ENCODE results near the gene ZNRF3. TPM values are rescaled to one million over a fixed set of nuclear protein-coding genes. Genes with fewer than 3 reads are reported as not detected.

ZNRF3 gene
- total RNA-seq, 1 experiment from 2014 or later: 23.7 TPM

DNA sequence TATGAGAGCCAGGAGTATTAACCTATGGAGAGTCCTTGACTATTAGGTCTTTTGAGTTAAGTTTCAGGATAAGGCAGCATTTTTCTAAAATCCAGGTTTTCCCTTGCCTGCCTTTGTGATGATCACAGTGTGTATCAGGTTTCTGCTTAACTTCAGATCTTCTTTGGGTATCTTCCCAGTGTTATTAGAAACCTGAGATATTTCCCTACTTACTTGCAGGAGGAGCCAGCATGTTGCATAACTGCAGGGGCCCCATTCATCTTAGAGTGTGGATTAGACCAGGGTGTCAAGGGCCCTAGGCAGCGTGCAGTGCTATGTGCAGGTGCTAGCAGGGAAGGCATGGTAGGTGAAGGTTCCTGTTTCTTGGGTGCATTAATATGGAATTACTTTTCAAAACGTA lies 69.5 kb downstream of the ZNRF3 start:
- no peak overlapping the region for H3K27ac Mint-ChIP-seq (ENCODE audit: unreplicated experiment)
- BruUV-seq (replicated peaks): no TSS peak
- TF ChIP-seq, protein P1, sequence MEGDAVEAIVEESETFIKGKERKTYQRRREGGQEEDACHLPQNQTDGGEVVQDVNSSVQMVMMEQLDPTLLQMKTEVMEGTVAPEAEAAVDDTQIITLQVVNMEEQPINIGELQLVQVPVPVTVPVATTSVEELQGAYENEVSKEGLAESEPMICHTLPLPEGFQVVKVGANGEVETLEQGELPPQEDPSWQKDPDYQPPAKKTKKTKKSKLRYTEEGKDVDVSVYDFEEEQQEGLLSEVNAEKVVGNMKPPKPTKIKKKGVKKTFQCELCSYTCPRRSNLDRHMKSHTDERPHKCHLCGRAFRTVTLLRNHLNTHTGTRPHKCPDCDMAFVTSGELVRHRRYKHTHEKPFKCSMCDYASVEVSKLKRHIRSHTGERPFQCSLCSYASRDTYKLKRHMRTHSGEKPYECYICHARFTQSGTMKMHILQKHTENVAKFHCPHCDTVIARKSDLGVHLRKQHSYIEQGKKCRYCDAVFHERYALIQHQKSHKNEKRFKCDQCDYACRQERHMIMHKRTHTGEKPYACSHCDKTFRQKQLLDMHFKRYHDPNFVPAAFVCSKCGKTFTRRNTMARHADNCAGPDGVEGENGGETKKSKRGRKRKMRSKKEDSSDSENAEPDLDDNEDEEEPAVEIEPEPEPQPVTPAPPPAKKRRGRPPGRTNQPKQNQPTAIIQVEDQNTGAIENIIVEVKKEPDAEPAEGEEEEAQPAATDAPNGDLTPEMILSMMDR (IDR thresholded peaks at IDR 0.05; ENCODE audit: unreplicated experiment): no peak
- no peak overlapping the region for H3K4me3 Mint-ChIP-seq (ENCODE audit: low read depth, unreplicated experiment)
- DNase-seq: no peak
- no peaks in the 10 kb centered on the region for H3K27me3 Mint-ChIP-seq (ENCODE audit: unreplicated experiment)
- peaks cover 46% of the 10 kb centered on the region for H3K4me1 Mint-ChIP-seq (ENCODE audit: low read depth, unreplicated experiment)
- H3K36me3 Mint-ChIP-seq (ENCODE audit: insufficient read depth, unreplicated experiment): peaks cover 7% of the 10 kb centered on the region
- no peaks in the 10 kb centered on the region for H3K9me3 Mint-ChIP-seq (ENCODE audit: low read depth, unreplicated experiment)
- intact Hi-C loops (cut with micrococcal nuclease; ENCODE audit: unreplicated experiment): loop anchor here (2.0 kb wide), 1 partner anchor 14 kb away; no protein-coding TSS in a partner anchor
- CTCF ChIA-PET: interaction anchor here (1.0 to 1.7 kb wide), 2 partner anchors 68 to 97 kb away, joined by 5 to 6 read pairs; no protein-coding TSS in a partner anchor

DNA sequence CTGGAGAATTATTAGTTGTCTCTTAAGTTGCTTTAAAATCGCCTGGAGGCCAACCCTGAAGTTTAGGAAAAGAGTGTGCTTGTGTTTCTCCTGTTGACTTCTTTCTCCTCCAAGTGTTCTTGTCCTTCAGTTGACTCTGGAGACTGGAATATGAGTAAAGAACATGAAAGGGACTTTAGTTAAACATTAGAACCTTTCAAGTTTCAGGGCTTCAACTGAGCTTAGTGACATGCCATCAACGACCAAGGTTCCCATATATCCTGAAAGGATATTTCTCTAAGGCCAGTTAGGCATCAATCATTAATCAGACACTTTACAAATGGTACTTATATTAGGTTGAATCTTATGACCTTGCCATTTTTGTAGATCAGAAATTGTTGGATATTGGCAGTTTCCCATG lies 70.0 kb downstream of the ZNRF3 start:
- no peaks in the 10 kb centered on the region for H3K27me3 Mint-ChIP-seq (ENCODE audit: unreplicated experiment)
- H3K4me3 Mint-ChIP-seq (ENCODE audit: low read depth, unreplicated experiment): no peak overlapping the region
- no peak for DNase-seq
- H3K36me3 Mint-ChIP-seq (ENCODE audit: insufficient read depth, unreplicated experiment): peaks cover 3% of the 10 kb centered on the region
- H3K4me1 Mint-ChIP-seq (ENCODE audit: low read depth, unreplicated experiment): peaks cover 46% of the 10 kb centered on the region
- H3K27ac Mint-ChIP-seq (ENCODE audit: unreplicated experiment): no peak overlapping the region
- TF ChIP-seq, protein P1 (IDR thresholded peaks at IDR 0.05; ENCODE audit: unreplicated experiment): no peak
- no TSS peak for BruUV-seq (replicated peaks)
- intact Hi-C loops (cut with micrococcal nuclease; ENCODE audit: unreplicated experiment): loop anchor here (2.0 kb wide), 1 partner anchor 13 kb away; no protein-coding TSS in a partner anchor
- CTCF ChIA-PET: no interaction called here
- no peaks in the 10 kb centered on the region for H3K9me3 Mint-ChIP-seq (ENCODE audit: low read depth, unreplicated experiment)

DNA sequence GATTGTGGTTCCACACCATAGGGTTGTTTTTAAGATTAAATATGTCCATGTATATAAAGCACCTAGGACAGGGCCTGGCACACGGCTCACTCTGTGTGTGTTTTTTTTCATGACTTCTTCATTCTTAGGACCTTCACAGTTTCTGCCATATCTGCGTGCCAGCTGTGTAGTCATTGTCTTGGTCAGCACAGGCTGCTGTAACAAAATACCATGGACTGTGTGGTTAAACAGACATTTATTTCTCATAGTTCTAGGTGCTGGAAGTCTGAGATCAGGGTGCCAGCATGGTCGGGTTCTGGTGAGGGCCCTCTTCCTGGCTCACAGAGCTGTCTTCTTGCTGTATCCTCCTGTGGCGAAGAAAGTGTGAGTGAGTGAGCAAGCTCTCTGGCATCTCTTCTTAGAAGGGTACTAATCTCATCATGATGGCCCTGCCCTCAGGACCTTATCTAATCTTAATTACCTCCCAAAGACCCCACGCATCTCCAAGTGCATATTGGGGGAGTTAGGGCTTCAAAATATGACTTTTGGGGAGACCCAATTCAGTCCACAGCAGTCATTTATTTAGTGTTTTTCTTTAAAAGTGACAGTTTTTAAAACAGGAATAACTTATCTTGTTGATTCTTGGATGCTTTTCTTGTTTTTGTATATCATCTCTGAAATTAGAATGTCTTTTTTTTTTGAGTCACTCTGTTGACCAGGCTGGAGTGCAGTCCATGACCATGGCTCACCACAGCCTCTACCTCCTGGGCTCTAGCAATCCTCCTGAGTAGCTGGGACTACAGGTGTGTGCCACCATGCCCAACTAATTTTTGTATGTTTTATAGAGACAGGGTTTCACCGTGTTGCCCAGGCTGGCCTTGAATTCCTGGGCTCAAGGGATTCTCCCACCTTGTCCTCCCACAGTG lies 70.9 kb downstream of the ZNRF3 start:
- CTCF ChIA-PET: no interaction called here
- no peak overlapping the region for H3K4me3 Mint-ChIP-seq (ENCODE audit: low read depth, unreplicated experiment)
- TF ChIP-seq, protein P1 (IDR thresholded peaks at IDR 0.05; ENCODE audit: unreplicated experiment): no peak

DNA sequence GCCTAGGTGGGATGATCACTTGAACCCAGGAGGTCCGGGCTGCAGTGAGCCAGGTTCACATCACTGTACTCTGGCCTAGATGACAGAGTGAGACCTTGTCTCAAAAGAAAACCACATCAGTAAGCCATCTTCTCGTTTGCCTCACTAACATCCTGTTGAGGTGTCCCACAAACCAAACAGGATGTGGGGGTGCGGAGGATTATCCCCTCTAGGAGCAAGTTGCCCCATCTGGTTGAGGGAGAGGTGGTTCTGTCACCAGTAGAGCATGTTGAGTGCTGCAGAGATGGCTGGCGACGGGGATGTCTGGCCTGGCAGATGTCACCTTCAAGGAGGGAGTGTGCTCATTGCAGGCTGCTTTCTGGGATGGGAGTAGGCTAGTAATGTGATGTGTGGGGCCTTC lies 72.4 kb downstream of the ZNRF3 start:
- no peaks in the 10 kb centered on the region for H3K36me3 Mint-ChIP-seq (ENCODE audit: insufficient read depth, unreplicated experiment)
- CTCF ChIA-PET: no interaction called here
- H3K4me1 Mint-ChIP-seq (ENCODE audit: low read depth, unreplicated experiment): peaks cover 39% of the 10 kb centered on the region
- no peaks in the 10 kb centered on the region for H3K27me3 Mint-ChIP-seq (ENCODE audit: unreplicated experiment)
- no peaks in the 10 kb centered on the region for H3K9me3 Mint-ChIP-seq (ENCODE audit: low read depth, unreplicated experiment)
- BruUV-seq (replicated peaks): no TSS peak
- intact Hi-C loops (cut with micrococcal nuclease; ENCODE audit: unreplicated experiment): no loop called here
- TF ChIP-seq, protein P1 (IDR thresholded peaks at IDR 0.05; ENCODE audit: unreplicated experiment): no peak
- H3K4me3 Mint-ChIP-seq (ENCODE audit: low read depth, unreplicated experiment): no peak overlapping the region
- DNase-seq: no peak
- H3K27ac Mint-ChIP-seq (ENCODE audit: unreplicated experiment): no peak overlapping the region

More for the DNA sequence above, 70.9 kb downstream of the ZNRF3 start:
- no peaks in the 10 kb centered on the region for H3K36me3 Mint-ChIP-seq (ENCODE audit: insufficient read depth, unreplicated experiment)
- intact Hi-C loops (cut with micrococcal nuclease; ENCODE audit: unreplicated experiment): loop anchor here (2.0 kb wide), 1 partner anchor 13 kb away; no protein-coding TSS in a partner anchor
- peaks cover 49% of the 10 kb centered on the region for H3K4me1 Mint-ChIP-seq (ENCODE audit: low read depth, unreplicated experiment)
- no peaks in the 10 kb centered on the region for H3K9me3 Mint-ChIP-seq (ENCODE audit: low read depth, unreplicated experiment)
- no peak overlapping the region for H3K27ac Mint-ChIP-seq (ENCODE audit: unreplicated experiment)
- no peak for DNase-seq
- no TSS peak for BruUV-seq (replicated peaks)
- no peaks in the 10 kb centered on the region for H3K27me3 Mint-ChIP-seq (ENCODE audit: unreplicated experiment)

Measured in Calu3 (cell line).